Astrocyte (in vitro differentiated cells and primary cell): ENCODE results near the gene VWA1.

Experiments
- EZH2 ChIP-seq: IDR thresholded peaks from 2 replicates; pipeline ENCODE4 v1.6.1; 2012; ENCODE audit warnings: mild to moderate bottlenecking, low read length, inconsistent platforms; ENCODE audit not compliant: insufficient read depth
- TF ChIP-seq, protein P1 (sequence below): IDR thresholded peaks from 2 replicates; pipeline ENCODE4 v1.5.1; 2011; ENCODE audit warnings: low read depth, mild to moderate bottlenecking, inconsistent platforms, low read length, moderate library complexity; ENCODE audit not compliant: insufficient read depth

DNA sequence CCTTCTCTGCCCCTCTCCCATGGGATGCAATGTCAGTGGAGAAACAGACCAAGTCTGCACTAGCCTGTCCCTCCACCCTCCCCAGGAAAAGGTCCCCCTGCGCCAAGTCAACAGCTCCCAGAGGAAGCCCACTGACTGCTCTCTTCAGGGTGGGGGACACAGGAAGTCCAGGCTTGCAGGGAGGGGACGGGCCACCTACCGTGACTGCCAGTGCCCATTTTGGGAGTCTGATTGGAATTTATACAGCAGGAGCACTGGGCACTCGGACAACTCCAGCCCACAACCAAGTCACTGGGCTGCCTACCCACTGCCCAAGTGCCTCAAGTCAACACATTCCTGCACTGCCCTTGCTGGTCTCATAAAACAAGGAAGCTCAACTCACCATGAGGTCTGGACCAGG lies 42.5 kb upstream of the VWA1 start:
- TF ChIP-seq, protein P1, sequence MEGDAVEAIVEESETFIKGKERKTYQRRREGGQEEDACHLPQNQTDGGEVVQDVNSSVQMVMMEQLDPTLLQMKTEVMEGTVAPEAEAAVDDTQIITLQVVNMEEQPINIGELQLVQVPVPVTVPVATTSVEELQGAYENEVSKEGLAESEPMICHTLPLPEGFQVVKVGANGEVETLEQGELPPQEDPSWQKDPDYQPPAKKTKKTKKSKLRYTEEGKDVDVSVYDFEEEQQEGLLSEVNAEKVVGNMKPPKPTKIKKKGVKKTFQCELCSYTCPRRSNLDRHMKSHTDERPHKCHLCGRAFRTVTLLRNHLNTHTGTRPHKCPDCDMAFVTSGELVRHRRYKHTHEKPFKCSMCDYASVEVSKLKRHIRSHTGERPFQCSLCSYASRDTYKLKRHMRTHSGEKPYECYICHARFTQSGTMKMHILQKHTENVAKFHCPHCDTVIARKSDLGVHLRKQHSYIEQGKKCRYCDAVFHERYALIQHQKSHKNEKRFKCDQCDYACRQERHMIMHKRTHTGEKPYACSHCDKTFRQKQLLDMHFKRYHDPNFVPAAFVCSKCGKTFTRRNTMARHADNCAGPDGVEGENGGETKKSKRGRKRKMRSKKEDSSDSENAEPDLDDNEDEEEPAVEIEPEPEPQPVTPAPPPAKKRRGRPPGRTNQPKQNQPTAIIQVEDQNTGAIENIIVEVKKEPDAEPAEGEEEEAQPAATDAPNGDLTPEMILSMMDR = no peak
- no peak for TF ChIP-seq EZH2
